HCT116 (cell line): Measurements from ENCODE around the gene GALNT14.

Experiments used
- CEBPB ChIP-seq: IDR thresholded peaks from 2 replicates; pipeline ENCODE4 v1.6.1; 2012; ENCODE audit warnings: low read depth
- POLR2A ChIP-seq: IDR thresholded peaks from 2 replicates; pipeline ENCODE4 v1.7.0; 2011; ENCODE audit warnings: borderline replicate concordance; ENCODE audit not compliant: insufficient read depth, insufficient read length; ENCODE audit errors: extremely low read depth
- TF ChIP-seq, protein P1 (sequence below), 3 experiments: fragments of 200-600 bp in 1 of 3; sonication (generic) in 1 of 3; IDR thresholded peaks in 2 of 3; conservative IDR thresholded peaks in 1 of 3; 2 replicates each; pipeline ENCODE4 v1.5.1; 2012 to 2017; ENCODE audit warnings: low read depth in 2 of 3, low read length in 2 of 3, antibody characterized with exemption in 1 of 3, borderline replicate concordance in 1 of 3, control low read depth in 1 of 3, mild to moderate bottlenecking in 1 of 3, mixed read lengths in 1 of 3, mixed run types in 1 of 3, moderate library complexity in 1 of 3; ENCODE audit not compliant: insufficient read depth in 1 of 3

DNA sequence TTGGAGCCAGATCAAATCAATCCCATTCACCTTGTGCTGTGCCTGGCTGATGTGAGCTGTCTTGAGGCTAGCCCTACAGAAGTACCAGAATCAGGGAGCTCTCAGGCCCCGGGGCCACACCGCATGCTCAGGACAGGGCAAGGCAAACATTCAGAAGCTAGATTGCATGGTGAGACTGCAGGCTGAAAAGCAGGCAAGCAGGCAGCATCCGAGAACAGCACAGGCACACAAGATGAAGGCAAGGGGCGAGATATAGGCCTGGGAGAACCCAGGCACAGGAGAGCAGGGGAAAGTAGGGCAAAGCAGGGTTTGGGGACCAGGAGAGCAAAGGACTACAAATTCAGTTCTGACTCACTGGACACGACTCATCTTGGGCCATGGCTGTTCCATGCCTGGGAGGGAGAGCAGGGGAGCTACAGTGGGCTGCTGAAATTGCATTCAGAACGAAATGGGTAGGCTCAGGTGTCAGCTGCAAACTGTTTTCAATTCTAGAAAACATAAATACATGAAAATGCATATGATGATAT lies 59.6 kb downstream of the GALNT14 start:
- TF ChIP-seq, protein P1, sequence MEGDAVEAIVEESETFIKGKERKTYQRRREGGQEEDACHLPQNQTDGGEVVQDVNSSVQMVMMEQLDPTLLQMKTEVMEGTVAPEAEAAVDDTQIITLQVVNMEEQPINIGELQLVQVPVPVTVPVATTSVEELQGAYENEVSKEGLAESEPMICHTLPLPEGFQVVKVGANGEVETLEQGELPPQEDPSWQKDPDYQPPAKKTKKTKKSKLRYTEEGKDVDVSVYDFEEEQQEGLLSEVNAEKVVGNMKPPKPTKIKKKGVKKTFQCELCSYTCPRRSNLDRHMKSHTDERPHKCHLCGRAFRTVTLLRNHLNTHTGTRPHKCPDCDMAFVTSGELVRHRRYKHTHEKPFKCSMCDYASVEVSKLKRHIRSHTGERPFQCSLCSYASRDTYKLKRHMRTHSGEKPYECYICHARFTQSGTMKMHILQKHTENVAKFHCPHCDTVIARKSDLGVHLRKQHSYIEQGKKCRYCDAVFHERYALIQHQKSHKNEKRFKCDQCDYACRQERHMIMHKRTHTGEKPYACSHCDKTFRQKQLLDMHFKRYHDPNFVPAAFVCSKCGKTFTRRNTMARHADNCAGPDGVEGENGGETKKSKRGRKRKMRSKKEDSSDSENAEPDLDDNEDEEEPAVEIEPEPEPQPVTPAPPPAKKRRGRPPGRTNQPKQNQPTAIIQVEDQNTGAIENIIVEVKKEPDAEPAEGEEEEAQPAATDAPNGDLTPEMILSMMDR (IDR thresholded peaks at IDR 0.05 in 2 of 3, conservative IDR thresholded peaks at IDR 0.05 in 1 of 3; ENCODE audit: borderline replicate concordance in 1 of 3, insufficient read depth in 1 of 3, low read depth in 2 of 3, low read length in 2 of 3), result no peak
- TF ChIP-seq POLR2A (no peak), CEBPB (no peak)
